ENCODE data around the gene IQCF2.

DNA sequence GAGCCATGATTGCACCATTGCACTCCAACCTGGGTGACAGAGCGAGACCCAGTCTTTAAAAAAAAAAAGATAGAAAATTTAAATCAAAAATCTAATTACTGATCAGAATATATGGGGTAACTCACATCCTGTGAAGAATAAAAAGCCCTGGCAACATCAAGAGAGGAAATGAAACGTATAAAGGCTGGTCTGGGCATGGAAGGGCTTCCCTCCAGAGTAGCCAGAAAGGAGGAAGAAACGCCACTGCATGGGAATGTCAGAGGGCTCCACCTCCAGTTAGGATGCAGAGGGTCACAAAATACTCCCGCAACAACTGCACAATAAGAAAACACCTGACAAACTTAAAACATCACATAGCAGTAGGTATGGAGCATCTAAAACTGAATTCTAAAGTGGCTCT lies 46.6 kb downstream of the IQCF2 start:
- TF ChIP-seq, protein P1, sequence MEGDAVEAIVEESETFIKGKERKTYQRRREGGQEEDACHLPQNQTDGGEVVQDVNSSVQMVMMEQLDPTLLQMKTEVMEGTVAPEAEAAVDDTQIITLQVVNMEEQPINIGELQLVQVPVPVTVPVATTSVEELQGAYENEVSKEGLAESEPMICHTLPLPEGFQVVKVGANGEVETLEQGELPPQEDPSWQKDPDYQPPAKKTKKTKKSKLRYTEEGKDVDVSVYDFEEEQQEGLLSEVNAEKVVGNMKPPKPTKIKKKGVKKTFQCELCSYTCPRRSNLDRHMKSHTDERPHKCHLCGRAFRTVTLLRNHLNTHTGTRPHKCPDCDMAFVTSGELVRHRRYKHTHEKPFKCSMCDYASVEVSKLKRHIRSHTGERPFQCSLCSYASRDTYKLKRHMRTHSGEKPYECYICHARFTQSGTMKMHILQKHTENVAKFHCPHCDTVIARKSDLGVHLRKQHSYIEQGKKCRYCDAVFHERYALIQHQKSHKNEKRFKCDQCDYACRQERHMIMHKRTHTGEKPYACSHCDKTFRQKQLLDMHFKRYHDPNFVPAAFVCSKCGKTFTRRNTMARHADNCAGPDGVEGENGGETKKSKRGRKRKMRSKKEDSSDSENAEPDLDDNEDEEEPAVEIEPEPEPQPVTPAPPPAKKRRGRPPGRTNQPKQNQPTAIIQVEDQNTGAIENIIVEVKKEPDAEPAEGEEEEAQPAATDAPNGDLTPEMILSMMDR (conservative IDR thresholded peaks at IDR 0.05; ENCODE audit: low read length), result no peak
- TF ChIP-seq EZH2phosphoT487 (IDR thresholded peaks at IDR 0.05; ENCODE audit: borderline replicate concordance, low read depth, low read length), result no peak
